ENCODE measurements around the gene C17orf75. TPM values are rescaled to one million over a fixed set of nuclear protein-coding genes. Genes with fewer than 3 reads are reported as not detected.

The C17orf75 gene
- total and polyA plus RNA-seq, 2 experiments from 2014 or later: 11.1 to 14.7 TPM

DNA sequence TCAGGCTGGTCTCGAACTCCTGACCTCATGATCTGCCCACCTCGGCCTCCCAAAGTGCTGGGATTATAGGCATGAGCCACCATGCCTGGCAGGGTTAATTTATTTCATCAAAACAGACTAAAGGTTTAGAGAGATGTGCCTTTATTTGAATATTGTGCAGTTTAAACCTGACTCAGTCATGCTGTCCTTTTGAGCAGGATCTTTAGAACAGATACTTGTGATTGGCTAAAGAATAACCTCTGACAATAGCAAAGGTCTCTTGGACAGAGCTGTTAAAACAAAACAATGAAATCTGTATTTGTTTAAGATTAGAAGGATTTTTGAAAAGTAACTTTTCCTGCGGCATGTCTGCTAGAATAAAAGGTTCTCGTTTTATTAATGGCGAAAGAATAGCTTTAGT lies 44.0 kb upstream of the C17orf75 start:
- no peaks in the 10 kb centered on the region; the same call in 1 of the 2 replicates for H4K20me1 ChIP-seq (ENCODE audit: insufficient read depth)
- TF ChIP-seq EZH2phosphoT487 (IDR thresholded peaks at IDR 0.05; ENCODE audit: insufficient read depth, low read depth): no peak
- no peak for TF ChIP-seq EZH2 (IDR thresholded peaks at IDR 0.05; ENCODE audit: insufficient read depth, poor library complexity, severe bottlenecking)
- H3K4me2 ChIP-seq (ENCODE audit: unreplicated experiment): no peak overlapping the region
- no peaks in the 10 kb centered on the region for H3K9me2 ChIP-seq (ENCODE audit: insufficient read depth)
- H3K79me2 ChIP-seq (ENCODE audit: insufficient read depth): peaks cover 24% of the 10 kb centered on the region
- in situ Hi-C loops (cut with MboI): no loop called here
- 94% methylated on average over 5 of the region's 5 CpGs for WGBS, 2 experiments (ENCODE audit: low coverage in 1 of 2, low lambda C conversion rate in 2 of 2, missing lambda C conversion rate in 2 of 2)
- no peaks in the 10 kb centered on the region for H3K9me3 ChIP-seq (ENCODE audit: low read depth)
- peaks cover 7% of the 10 kb centered on the region; the same call in 1 of the 2 replicates for H3K4me1 ChIP-seq (ENCODE audit: insufficient read depth)
- H3F3A ChIP-seq (ENCODE audit: insufficient read depth): peaks cover 35% of the 10 kb centered on the region; the same call in 1 of the 2 replicates
- H3K36me3 ChIP-seq (ENCODE audit: low read depth): peaks cover 22% of the 10 kb centered on the region
- H3K27me3 ChIP-seq (replicated peaks; ENCODE audit: insufficient read depth): no peaks in the 10 kb centered on the region
- no peak overlapping the region for H3K27ac ChIP-seq
- H2AFZ ChIP-seq: no peak overlapping the region
- no peak for DNase-seq
- no peak overlapping the region for H3K4me3 ChIP-seq
- H3K9ac ChIP-seq: no peak overlapping the region

DNA sequence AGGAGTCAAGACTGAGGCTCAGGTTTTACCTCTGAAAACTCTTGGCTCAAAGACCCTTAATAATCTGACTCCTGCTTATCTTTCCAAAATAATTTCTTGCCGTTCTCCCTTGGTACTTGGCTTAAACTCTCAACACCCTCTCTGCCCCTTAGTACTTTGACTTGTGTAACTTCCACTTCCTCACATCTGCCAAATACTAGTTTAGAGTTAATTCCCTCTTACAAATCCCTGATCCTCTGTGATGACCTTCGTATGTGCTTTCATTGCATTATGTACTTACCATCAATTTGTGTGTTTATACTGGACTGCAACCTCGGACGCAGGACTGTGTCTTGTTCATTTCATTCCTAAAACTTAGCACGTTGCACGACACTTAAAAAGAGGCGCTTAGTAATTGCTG lies 43.1 kb upstream of the C17orf75 start:
- H3K36me3 ChIP-seq (ENCODE audit: low read depth): peaks cover 31% of the 10 kb centered on the region
- DNase-seq: no peak
- H3K79me2 ChIP-seq (ENCODE audit: insufficient read depth): peaks cover 33% of the 10 kb centered on the region
- peaks cover 40% of the 10 kb centered on the region; the same call in 1 of the 2 replicates for H3F3A ChIP-seq (ENCODE audit: insufficient read depth)
- no peak overlapping the region for H3K4me3 ChIP-seq
- H3K4me2 ChIP-seq (ENCODE audit: unreplicated experiment): no peak overlapping the region
- H3K27me3 ChIP-seq (replicated peaks; ENCODE audit: insufficient read depth): no peaks in the 10 kb centered on the region
- H3K9me3 ChIP-seq (ENCODE audit: low read depth): no peaks in the 10 kb centered on the region
- no peak for TF ChIP-seq EZH2phosphoT487 (IDR thresholded peaks at IDR 0.05; ENCODE audit: insufficient read depth, low read depth)
- TF ChIP-seq EZH2 (IDR thresholded peaks at IDR 0.05; ENCODE audit: insufficient read depth, poor library complexity, severe bottlenecking): no peak
- WGBS, 2 experiments (ENCODE audit: low coverage in 1 of 2, low lambda C conversion rate in 2 of 2, missing lambda C conversion rate in 2 of 2): 86 to 87% methylated on average over 7 of the region's 7 CpGs
- H3K9ac ChIP-seq: no peak overlapping the region
- no peaks in the 10 kb centered on the region for H3K9me2 ChIP-seq (ENCODE audit: insufficient read depth)
- H3K27ac ChIP-seq: no peak overlapping the region
- H3K4me1 ChIP-seq (ENCODE audit: insufficient read depth): peaks cover 7% of the 10 kb centered on the region; the same call in 1 of the 2 replicates
- H2AFZ ChIP-seq: no peak overlapping the region
- no peaks in the 10 kb centered on the region; the same call in 1 of the 2 replicates for H4K20me1 ChIP-seq (ENCODE audit: insufficient read depth)
- in situ Hi-C loops (cut with MboI): no loop called here

DNA sequence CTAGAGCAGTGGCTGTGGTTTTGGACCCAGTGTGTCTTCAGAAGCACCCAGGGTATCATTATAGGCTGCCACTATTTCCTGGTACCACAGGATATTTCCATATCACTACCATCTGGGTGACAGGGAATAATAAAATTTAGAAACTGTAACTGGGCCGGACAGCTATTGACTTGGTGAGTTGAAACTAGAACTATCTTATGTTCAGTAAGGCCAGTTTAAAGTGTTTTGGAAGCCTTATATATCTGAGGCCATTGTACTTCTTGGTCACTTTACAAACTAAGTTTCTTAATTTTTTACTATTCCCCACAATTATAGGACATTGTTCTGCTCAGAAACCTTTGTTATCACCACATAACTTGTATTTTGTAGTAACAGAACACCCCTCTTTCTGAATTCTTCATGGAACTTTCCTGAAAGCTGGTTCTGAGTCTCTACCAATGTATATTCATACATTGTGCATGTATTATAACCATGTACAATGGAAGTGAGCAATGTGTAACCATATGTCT lies 42.0 kb upstream of the C17orf75 start:
- DNase-seq: no peak
- 87 to 100% methylated on average over 1 of the region's 1 CpG for WGBS, 2 experiments (ENCODE audit: low coverage in 1 of 2, low lambda C conversion rate in 2 of 2, missing lambda C conversion rate in 2 of 2)
- Histone ChIP-seq H3K36me3 (ENCODE audit: low read depth) (peaks cover 42% of the 10 kb centered on the region), H3K9me2 (ENCODE audit: insufficient read depth) (no peaks in the 10 kb centered on the region), H3K79me2 (ENCODE audit: insufficient read depth) (peaks cover 44% of the 10 kb centered on the region), H2AFZ (no peak overlapping the region), H3K4me3 (no peak overlapping the region), H3F3A (ENCODE audit: insufficient read depth) (peaks cover 44% of the 10 kb centered on the region; the same call in 1 of the 2 replicates), H4K20me1 (ENCODE audit: insufficient read depth) (no peaks in the 10 kb centered on the region; the same call in 1 of the 2 replicates), H3K4me1 (ENCODE audit: insufficient read depth) (peaks cover 7% of the 10 kb centered on the region; the same call in 1 of the 2 replicates), H3K9me3 (ENCODE audit: low read depth) (no peaks in the 10 kb centered on the region), H3K4me2 (ENCODE audit: unreplicated experiment) (no peak overlapping the region), H3K9ac (no peak overlapping the region), H3K27ac (no peak overlapping the region), H3K27me3 (replicated peaks; ENCODE audit: insufficient read depth) (no peaks in the 10 kb centered on the region)
- TF ChIP-seq EZH2 (IDR thresholded peaks at IDR 0.05; ENCODE audit: insufficient read depth, poor library complexity, severe bottlenecking): no peak
- no peak for TF ChIP-seq EZH2phosphoT487 (IDR thresholded peaks at IDR 0.05; ENCODE audit: insufficient read depth, low read depth)
- in situ Hi-C loops (cut with MboI): no loop called here

DNA sequence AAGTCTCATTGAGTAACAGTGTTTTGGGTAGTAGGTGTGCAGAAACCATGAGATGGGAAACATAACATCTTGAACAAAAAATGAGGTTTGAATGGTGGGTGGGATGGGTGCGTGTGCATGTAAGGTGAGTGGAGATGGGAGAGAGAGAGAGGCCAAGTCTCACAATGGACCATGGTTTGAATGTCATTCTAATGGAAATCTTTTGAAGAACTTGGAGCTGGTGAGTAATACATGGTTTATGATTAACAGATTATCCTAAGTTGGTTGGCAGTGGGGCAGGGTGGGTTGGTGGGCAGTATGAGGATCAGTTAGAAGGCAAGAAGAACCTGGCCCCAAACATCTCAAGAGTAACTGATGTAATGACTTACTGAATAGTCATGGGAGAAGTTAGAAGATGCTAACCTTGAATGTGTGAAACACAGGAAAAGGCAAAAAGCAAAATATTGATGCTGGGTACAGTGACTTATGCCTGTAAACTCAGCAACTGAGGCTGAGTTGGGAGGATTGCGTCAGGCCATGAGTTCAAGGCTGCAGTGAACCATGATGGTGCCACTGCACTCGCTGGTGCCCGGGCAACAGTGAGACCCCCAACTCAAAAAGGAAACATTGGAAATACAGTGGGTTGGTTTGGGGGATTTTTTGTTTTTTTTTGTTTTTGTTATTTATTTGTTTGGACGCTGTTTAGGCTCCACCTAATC lies 40.7 kb upstream of the C17orf75 start:
- Histone ChIP-seq H3K9ac (no peak overlapping the region), H3K4me1 (ENCODE audit: insufficient read depth) (peaks cover 7% of the 10 kb centered on the region; the same call in 1 of the 2 replicates), H3K27me3 (replicated peaks; ENCODE audit: insufficient read depth) (no peaks in the 10 kb centered on the region), H3F3A (ENCODE audit: insufficient read depth) (peaks cover 47% of the 10 kb centered on the region; the same call in 1 of the 2 replicates), H3K9me2 (ENCODE audit: insufficient read depth) (no peaks in the 10 kb centered on the region), H3K9me3 (ENCODE audit: low read depth) (no peaks in the 10 kb centered on the region), H2AFZ (no peak overlapping the region), H3K79me2 (ENCODE audit: insufficient read depth) (peaks cover 57% of the 10 kb centered on the region), H4K20me1 (ENCODE audit: insufficient read depth) (no peaks in the 10 kb centered on the region; the same call in 1 of the 2 replicates), H3K4me3 (no peak overlapping the region), H3K36me3 (ENCODE audit: low read depth) (peaks cover 55% of the 10 kb centered on the region), H3K4me2 (ENCODE audit: unreplicated experiment) (no peak overlapping the region), H3K27ac (no peak overlapping the region)
- 96 to 97% methylated on average over 5 of the region's 5 CpGs for WGBS, 2 experiments (ENCODE audit: low coverage in 1 of 2, low lambda C conversion rate in 2 of 2, missing lambda C conversion rate in 2 of 2)
- in situ Hi-C loops (cut with MboI): no loop called here
- DNase-seq: no peak
- TF ChIP-seq EZH2 (IDR thresholded peaks at IDR 0.05; ENCODE audit: insufficient read depth, poor library complexity, severe bottlenecking): no peak
- TF ChIP-seq EZH2phosphoT487 (IDR thresholded peaks at IDR 0.05; ENCODE audit: insufficient read depth, low read depth): no peak
